GM19395 (cell line): ENCODE measurements around the gene PCBP3.

Source experiments
- ATAC-seq: cut with Tn5 transposase; IDR thresholded peaks from one replicate; pipeline ENCODE4 v1.9.1; 2021; ENCODE audit warnings: mild to moderate bottlenecking, moderate library complexity; ENCODE audit not compliant: unreplicated experiment

The PCBP3 gene

DNA sequence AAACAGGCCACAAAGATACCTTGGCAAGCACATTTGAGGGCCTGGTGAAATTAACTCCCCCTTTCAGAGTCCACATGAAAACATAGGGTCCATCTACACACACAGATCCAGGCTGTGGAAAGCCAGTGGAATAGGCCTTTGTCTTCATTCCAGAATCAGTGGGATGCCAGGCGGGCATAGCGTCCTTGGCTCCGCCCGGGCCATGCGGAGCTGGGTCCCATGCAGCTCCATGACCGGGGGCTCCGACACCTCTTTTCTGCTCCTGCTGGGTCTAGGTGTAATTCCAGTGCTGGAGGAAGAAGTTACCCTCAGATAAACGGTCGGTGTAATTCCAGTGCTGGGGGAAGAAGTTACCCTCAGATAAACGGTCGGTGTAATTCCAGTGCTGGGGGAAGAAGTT is 274.5 kb downstream of the PCBP3 start:
- no peak for ATAC-seq

GRCh38 chr21:45918835-45919447 is 275.4 kb downstream of the PCBP3 start:
- ATAC-seq: no peak

GRCh38 chr21:45919593-45919992 is 276.1 kb downstream of the PCBP3 start:
- no peak for ATAC-seq

GRCh38 chr21:45920824-45921600 is 277.5 kb downstream of the PCBP3 start:
- ATAC-seq: no peak

GRCh38 chr21:45921917-45922316 is 278.4 kb downstream of the PCBP3 start:
- ATAC-seq: no peak

DNA sequence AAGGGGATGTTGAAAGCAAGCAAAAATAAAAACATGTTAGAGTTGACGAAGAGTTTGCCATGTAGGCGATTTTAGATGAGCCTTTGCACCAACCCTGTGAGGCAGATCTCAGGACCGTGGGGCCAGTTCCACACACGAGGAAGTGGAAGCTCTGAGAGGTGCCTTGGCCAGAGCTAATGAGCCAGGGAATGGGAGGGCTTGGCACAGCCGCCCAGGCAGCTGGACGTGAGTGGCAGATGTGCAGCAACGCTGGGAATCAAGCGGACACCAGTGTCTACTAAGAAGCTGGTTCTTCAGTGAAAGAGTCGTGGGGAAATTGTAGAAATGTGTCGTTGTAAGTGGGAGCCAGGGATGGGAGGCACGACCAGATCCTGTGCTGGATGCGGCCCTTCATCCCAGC is 279.1 kb downstream of the PCBP3 start:
- no peak for ATAC-seq

- no peak for ATAC-seq
These were observed 279.6 kb downstream of the PCBP3 start for GRCh38 chr21:45923146-45923545.

GRCh38 chr21:45926281-45926680 is 282.8 kb downstream of the PCBP3 start:
- ATAC-seq: no peak

GRCh38 chr21:45927032-45927431 is 283.5 kb downstream of the PCBP3 start:
- no peak for ATAC-seq

GRCh38 chr21:45927851-45928850 is 284.6 kb downstream of the PCBP3 start:
- no peak for ATAC-seq

- ATAC-seq: no peak
These were observed 285.9 kb downstream of the PCBP3 start for GRCh38 chr21:45929449-45929848.

DNA sequence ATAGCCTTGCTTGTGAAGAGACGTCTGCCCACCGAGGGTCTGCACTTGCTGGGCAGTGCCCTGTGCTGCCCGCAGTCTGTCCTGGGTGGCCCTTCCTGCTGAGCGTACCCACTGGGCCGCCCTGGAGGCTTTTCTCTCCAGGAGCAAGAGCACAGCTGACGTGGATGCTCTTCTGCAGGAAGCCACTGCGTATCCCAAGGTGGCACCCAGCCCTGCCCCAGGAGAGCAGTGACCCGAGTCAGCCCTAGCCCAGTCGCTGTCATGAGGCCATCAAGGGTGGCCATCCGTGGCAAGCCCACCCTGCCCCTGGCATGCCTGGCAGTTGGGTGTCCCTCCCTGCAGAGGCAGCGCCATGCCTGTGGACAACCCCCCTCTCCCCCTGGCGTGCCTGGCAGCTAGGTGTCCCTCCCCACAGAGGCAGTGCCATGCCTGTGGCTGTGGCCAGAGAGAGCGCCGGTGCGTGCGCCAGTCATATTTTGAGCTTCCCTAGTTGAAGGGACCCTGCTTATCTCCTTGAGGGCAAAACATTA is 286.8 kb downstream of the PCBP3 start:
- no peak for ATAC-seq

- ATAC-seq: no peak
These were observed 287.3 kb downstream of the PCBP3 start for GRCh38 chr21:45930792-45931191.

DNA sequence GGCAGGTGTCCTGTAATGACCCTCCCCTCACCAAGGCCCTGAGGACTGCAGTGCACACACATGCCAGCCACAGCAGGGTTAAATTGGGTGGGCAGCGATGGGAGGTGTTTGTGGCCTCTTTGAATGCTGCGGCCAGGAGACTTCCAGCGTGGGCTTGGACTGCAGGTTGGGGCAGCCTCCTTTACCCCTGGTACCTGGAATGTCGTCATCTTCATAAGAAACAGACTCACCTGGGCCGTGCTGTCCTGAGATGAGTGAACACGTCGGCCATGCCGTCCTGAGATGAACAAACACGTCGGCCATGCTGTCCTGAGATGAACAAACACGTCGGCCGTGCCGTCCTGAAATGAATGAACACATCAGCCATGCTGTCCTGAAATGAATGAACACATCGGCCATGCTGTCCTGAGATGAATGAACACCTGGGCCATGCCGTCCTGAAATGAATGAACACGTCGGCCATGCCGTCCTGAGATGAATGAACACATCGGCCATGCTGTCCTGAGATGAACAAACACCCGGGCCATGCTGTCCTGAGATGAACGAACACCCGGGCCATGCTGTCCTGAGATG is 288.0 kb downstream of the PCBP3 start:
- no peak for ATAC-seq

- no peak for ATAC-seq
These were observed 289.5 kb downstream of the PCBP3 start for GRCh38 chr21:45932922-45933502.

DNA sequence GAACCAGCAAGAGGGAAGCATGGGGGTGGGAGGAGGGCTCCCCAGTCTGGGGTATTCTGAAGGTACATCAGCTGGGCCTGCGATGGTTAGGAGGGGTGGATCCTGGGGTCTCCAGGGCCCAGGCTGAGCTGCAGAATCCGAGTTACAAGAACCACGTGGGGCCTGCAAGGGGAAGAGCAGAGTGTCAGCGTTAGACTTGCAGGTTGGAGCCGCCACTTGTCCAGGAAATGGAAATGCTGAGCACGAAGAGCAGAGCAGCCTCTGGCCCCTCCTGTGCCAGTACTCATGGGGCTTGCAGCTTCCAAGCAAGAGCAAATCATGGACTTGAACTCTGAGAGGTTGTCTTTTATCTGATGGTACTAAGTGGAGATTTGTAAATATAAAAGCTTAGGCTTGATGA is 290.6 kb downstream of the PCBP3 start:
- no peak for ATAC-seq

GRCh38 chr21:45934554-45934953 is 291.0 kb downstream of the PCBP3 start:
- ATAC-seq: no peak

GRCh38 chr21:45935628-45936027 is 292.1 kb downstream of the PCBP3 start:
- ATAC-seq: no peak

- no peak for ATAC-seq
These were observed 294.4 kb downstream of the PCBP3 start for GRCh38 chr21:45937721-45938452.

- ATAC-seq: no peak
These were observed 294.9 kb downstream of the PCBP3 start for GRCh38 chr21:45938453-45938755.
